H1 (cell line): ENCODE results near the gene RIT2. TPM values are rescaled to one million over a fixed set of nuclear protein-coding genes. Genes with fewer than 3 reads are reported as not detected.

ENCODE experiments used
- BCL11A ChIP-seq, 2 experiments: IDR thresholded peaks; one replicate each; pipeline ENCODE4 v1.6.1; 2011; ENCODE audit warnings: low read depth in 2 of 2, low read length in 2 of 2, mild to moderate bottlenecking in 2 of 2
- CHD7 ChIP-seq: fragments of 300-600 bp; sonication (generic); IDR thresholded peaks from 2 replicates; pipeline ENCODE4 v1.7.1; 2012; ENCODE audit warnings: low read length, moderate library complexity, mild to moderate bottlenecking, inconsistent platforms; ENCODE audit not compliant: insufficient replicate concordance
- GABPA ChIP-seq: IDR thresholded peaks from 2 replicates; pipeline ENCODE4 v1.6.1; 2011; ENCODE audit warnings: mild to moderate bottlenecking, low read length, moderate library complexity, borderline replicate concordance; ENCODE audit not compliant: insufficient read depth
- SP1 ChIP-seq: IDR thresholded peaks from 2 replicates; pipeline ENCODE4 v1.6.1; 2011; ENCODE audit warnings: low read depth, low read length
- SP2 ChIP-seq: IDR thresholded peaks from 2 replicates; pipeline ENCODE4 v1.6.1; 2012; ENCODE audit warnings: mild to moderate bottlenecking, low read length, inconsistent platforms
- TBP ChIP-seq: IDR thresholded peaks from 2 replicates; pipeline ENCODE4 v1.6.1; 2011; ENCODE audit warnings: low read depth, low read length, improper control_type of control experiment
- polyA plus RNA-seq, 7 experiments: library from polyadenylated mRNA; depleted of rRNA in 3 of 7; stranded (reverse) in 5 of 7; unstranded in 2 of 7; fragments of >200 nt in 5 of 7; fragments of 200-250 nt in 2 of 7; gene quantifications; 1 replicate in 5 of 7; 2 replicates in 1 of 7; 4 replicates in 1 of 7; pipeline versions ENCODE4 v1.2.1 to v1.2.3, GENCODE V29; 2011 to 2013; ENCODE audit warnings: missing spikeins in 2 of 7, mixed read lengths in 2 of 7
- total RNA-seq: library from RNA; stranded (reverse); fragmentation: NEBNext Ultra II Directional; extraction: Animal tissue kit (Norgen Biotek cat#: 25700); gene quantifications from 2 replicates; pipeline ENCODE4 v1.2.1, GENCODE V29; 2021

RIT2 gene
- total and polyA plus RNA-seq, 2 of the 8 experiments (the other 6 are each of a cell fraction or from before 2014, with no cell fraction given) = 0.67 to 3.2 TPM

GRCh38 chr18:42760290-42760689 lies 355.2 kb downstream of the RIT2 start (continued):
- no peak for TF ChIP-seq CHD7
- TF ChIP-seq GABPA = no peak
- no peak for TF ChIP-seq BCL11A (IDR thresholded peaks at IDR 0.05; ENCODE audit: low read depth in 2 of 2, low read length in 2 of 2)
- no peak for TF ChIP-seq SP1
- TF ChIP-seq SP2 = no peak
- no peak for TF ChIP-seq TBP
